Right lobe of liver (tissue), 6 donors: ENCODE results near the gene EDN1. TPM values are rescaled to one million over a fixed set of nuclear protein-coding genes. Genes with fewer than 3 reads are reported as not detected.
"Not testable (repeated sequence)": the region's sequence is repeated elsewhere in the genome, so short reads cannot be mapped to it uniquely, and the experiment has no call there.

Source experiments
- ATAC-seq, 4 donors: fragments of 200-7000 bp; cut with Tn5 transposase; one replicate each; pipeline ENCODE4 v1.9.1; 2020; ENCODE audit warnings: mild to moderate bottlenecking in 4 of 4, moderate library complexity in 4 of 4
- DNase-seq, 3 donors: peaks; one replicate each; pipeline ENCODE4 v3.0.0-alpha.2; 2020
- H3K27ac ChIP-seq, 3 donors: fragments of 200-600 bp; one replicate each; pipeline ENCODE4 v1.8.0; 2022
- H3K27me3 ChIP-seq, 2 donors: fragments of 200-600 bp; one replicate each; pipeline ENCODE4 v1.8.0; 2022
- H3K36me3 ChIP-seq, 4 donors: fragments of 200-600 bp; sonication (generic) in 1 of 4; one replicate each; pipeline versions ENCODE4 v1.5.1 to v1.8.0; 2017 to 2022; ENCODE audit warnings: control low read depth in 1 of 4
- H3K4me1 ChIP-seq, 4 donors: fragments of 200-600 bp; sonication (generic) in 1 of 4; one replicate each; pipeline versions ENCODE4 v1.5.1 to v1.8.0; 2017 to 2022; ENCODE audit warnings: control low read depth in 1 of 4
- H3K4me3 ChIP-seq, 3 donors: fragments of 200-600 bp; one replicate each; pipeline ENCODE4 v1.8.0; 2022
- H3K9me3 ChIP-seq, 4 donors: fragments of 200-600 bp; sonication (generic) in 1 of 4; one replicate each; pipeline versions ENCODE4 v1.5.1 to v1.8.0; 2017 to 2022; ENCODE audit warnings: control low read depth in 1 of 4
- CTCF ChIP-seq, 4 donors: fragments of 200-600 bp in 3 of 4; fragments of 450-650 bp in 1 of 4; IDR thresholded peaks; one replicate each; pipeline versions ENCODE4 v1.5.1 to v1.8.0; 2016 to 2022; ENCODE audit warnings: antibody characterized with exemption in 4 of 4, mild to moderate bottlenecking in 2 of 4
- POLR2A ChIP-seq: fragments of 450-650 bp; IDR thresholded peaks from one replicate; pipeline ENCODE4 v1.6.1; 2017; ENCODE audit warnings: antibody characterized with exemption, mild to moderate bottlenecking
- WGBS: methylation state at CpG from one replicate; pipeline ENCODE4 v1.1.6; 2018; ENCODE audit warnings: low coverage, low lambda C conversion rate; ENCODE audit not compliant: insufficient coverage; ENCODE audit errors: missing lambda C conversion rate; 5-methylcytosine and 5-hydroxymethylcytosine counted together
- intact Hi-C, 2 donors: fragments of 100-400 bp; cut with DNase I; formaldehyde crosslinking; loops; one replicate each; pipeline versions ENCODE4 v1.11.2 to v1.14.1; 2022
- total RNA-seq, 6 experiments: library from RNA; depleted of rRNA in 2 of 6; stranded (reverse); fragments of >200 nt in 2 of 6; fragmentation: NEBNext Ultra II Directional in 3 of 6; extraction: Animal tissue kit (Norgen Biotek cat#: 25700) in 3 of 6; gene quantifications; one replicate each; pipeline versions ENCODE4 v1.1.0 to v1.2.4, GENCODE V29; 2016 to 2023
- donor health status: DM: no; HTN: yes; CAD: no.
- donor health status: DM: no; HTN: no; CAD: no.
- donor health status: DM: no; HTN: no; CAD: no.
- donor health status: DM: no; HTN: yes; CAD: no.
- donor health status: DM: no; HTN: yes; CAD: no.

The EDN1 gene
- total RNA-seq, 6 experiments from 2014 or later: 0.18 to 6.8 (median 1.4) TPM

- ATAC-seq: no peak
- Histone ChIP-seq H3K27me3 (no peaks in the 10 kb centered on the region), H3K36me3 (no peaks in the 10 kb centered on the region), H3K4me1 (no peaks in the 10 kb centered on the region), H3K27ac (no peak overlapping the region), H3K9me3 (no peaks in the 10 kb centered on the region), H3K4me3 (no peak overlapping the region)
- TF ChIP-seq POLR2A: no peak
- no peak for TF ChIP-seq CTCF (IDR thresholded peaks at IDR 0.05)
- WGBS: 55% methylated on average over 8 of the region's 8 CpGs
- no peak for DNase-seq
- intact Hi-C loops: no loop called here
Measured at GRCh38 chr6:12313992-12314589, 23.9 kb downstream of the EDN1 start.

DNA sequence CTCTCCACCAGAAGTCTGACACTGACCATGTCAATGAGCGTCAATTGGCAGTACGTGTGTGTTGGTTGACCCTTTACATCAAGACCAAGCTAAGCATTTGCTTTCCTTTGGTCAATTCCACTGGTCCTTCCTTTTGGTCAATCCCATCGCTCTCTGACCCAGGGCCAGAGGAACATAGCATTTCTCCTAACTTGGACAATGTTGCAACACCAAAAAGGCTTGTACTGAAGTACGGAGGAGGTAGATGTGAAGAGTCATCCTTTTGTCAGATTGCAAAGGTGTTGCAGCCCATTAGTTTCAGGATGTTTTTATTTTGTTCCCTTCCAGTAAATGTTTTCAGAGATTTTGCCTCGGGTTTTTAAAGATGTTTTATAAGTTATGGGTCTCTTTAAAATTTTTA is 24.6 kb downstream of the EDN1 start:
- DNase-seq: no peak
- WGBS: 64% methylated on average over 4 of the region's 5 CpGs
- Histone ChIP-seq H3K4me1 (no peaks in the 10 kb centered on the region), H3K27me3 (no peaks in the 10 kb centered on the region), H3K9me3 (no peaks in the 10 kb centered on the region), H3K27ac (no peak overlapping the region), H3K36me3 (no peaks in the 10 kb centered on the region), H3K4me3 (no peak overlapping the region)
- intact Hi-C loops: no loop called here
- no peak for ATAC-seq
- TF ChIP-seq CTCF (IDR thresholded peaks at IDR 0.05): no peak
- TF ChIP-seq POLR2A: no peak

- DNase-seq (no peak), ATAC-seq (no peak)
- 84% methylated on average over 4 of the region's 5 CpGs for WGBS
- intact Hi-C loops: no loop called here
- no peaks in the 10 kb centered on the region for H3K36me3 ChIP-seq
- TF ChIP-seq CTCF (IDR thresholded peaks at IDR 0.05): no peak
- H3K4me1 ChIP-seq: no peaks in the 10 kb centered on the region
- H3K27ac ChIP-seq: no peak overlapping the region
- no peak overlapping the region for H3K4me3 ChIP-seq
- H3K27me3 ChIP-seq: no peaks in the 10 kb centered on the region
- H3K9me3 ChIP-seq: no peaks in the 10 kb centered on the region
Measured at GRCh38 chr6:12315292-12316081, 25.3 kb downstream of the EDN1 start.

- H3K9me3 ChIP-seq: no peaks in the 10 kb centered on the region
- intact Hi-C loops: no loop called here
- H3K36me3 ChIP-seq: no peaks in the 10 kb centered on the region
- DNase-seq (no peak), ATAC-seq (no peak)
- no CpG with 5 or more reads among the region's 2 CpGs for WGBS
- H3K27me3 ChIP-seq: no peaks in the 10 kb centered on the region
- TF ChIP-seq CTCF (IDR thresholded peaks at IDR 0.05) (no peak), POLR2A (no peak)
- H3K4me1 ChIP-seq: no peaks in the 10 kb centered on the region
- no peak overlapping the region for H3K27ac ChIP-seq
- no peak overlapping the region for H3K4me3 ChIP-seq
Measured at GRCh38 chr6:12318749-12319148, 28.6 kb downstream of the EDN1 start.

DNA sequence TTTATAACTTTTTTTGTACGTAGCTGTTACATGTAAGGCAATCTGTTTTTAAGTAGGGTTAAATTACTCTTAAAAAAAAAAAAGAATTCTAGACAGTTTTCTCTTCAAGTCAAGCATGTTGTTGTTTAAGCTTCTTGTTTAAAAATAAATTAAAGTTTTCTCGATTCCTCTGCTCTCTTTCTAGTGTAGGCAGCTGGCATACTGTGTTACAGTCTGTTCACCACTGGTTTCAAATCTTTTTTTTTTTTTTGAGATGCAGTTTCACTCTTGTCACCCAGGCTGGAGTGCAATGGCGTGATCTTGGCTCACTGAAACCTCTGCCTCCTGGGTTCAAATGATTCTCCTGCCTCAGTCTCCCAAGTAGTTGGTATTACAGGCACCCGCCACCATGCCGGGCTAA is 29.9 kb downstream of the EDN1 start:
- H3K9me3 ChIP-seq, ATAC-seq, H3K36me3 ChIP-seq, H3K4me3 ChIP-seq, DNase-seq, intact Hi-C loops, H3K4me1 ChIP-seq, H3K27me3 ChIP-seq, H3K27ac ChIP-seq: not testable (repeated sequence)
- 88% methylated on average over 3 of the region's 5 CpGs for WGBS
